Measurements from ENCODE around the gene GLYATL3. TPM values are rescaled to one million over a fixed set of nuclear protein-coding genes. Genes with fewer than 3 reads are reported as not detected.

GLYATL3 gene
- total RNA-seq, 1 donor from 2014 or later = not detected

DNA sequence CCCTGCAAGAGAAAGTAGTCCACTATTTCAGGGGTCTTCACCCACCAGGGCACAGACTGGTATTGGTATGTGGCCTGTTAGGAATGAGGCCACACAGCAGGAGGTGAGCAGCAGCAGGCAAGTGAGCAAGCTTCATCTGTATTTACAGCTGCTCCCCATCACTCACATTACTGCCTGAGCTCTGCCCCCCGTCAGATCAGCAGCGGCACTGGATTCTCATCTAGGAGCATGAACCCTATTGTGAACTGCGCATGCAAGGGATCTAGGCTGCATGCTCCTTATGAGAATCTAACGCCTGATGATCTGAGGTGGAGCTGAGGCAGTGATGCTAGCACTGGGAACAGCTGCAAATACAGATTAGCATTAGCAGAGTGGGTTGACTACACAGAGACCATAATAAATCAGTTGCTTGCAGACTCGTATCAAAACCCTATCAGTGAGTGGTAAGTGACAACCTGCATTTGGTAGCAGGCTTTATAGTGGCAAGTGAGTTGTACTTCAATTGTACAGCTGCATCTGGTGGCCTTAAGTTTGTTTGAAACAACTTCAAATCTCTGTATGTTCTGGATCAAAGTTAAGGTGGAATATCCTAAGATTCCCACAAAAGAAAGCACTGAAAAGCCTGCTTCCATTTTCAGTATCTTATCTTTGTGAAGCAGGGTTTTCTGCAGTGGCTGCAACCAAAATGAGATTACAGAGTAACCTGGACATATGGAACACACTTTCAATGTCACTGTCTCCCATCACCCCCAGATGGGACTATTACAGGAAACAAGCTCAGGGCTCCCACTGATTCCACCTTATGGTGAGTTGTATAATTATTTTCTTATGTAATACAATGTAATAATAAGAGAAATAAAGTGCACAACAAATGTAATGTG lies 63.5 kb downstream of the GLYATL3 start:
- no peak for ATAC-seq (ENCODE audit: low read depth)
- CTCF ChIA-PET = no interaction called here
- intact Hi-C loops (cut with micrococcal nuclease) = no loop called here
- Mint-ChIP-seq H3K9me3 (peaks cover 6% of the 10 kb centered on the region), H3K4me1 (no peaks in the 10 kb centered on the region), H3K27me3 (peaks cover 7% of the 10 kb centered on the region), H3K4me3 (no peak overlapping the region), H3K27ac (no peak overlapping the region), H3K36me3 (ENCODE audit: low read depth) (no peaks in the 10 kb centered on the region)
- DNase-seq = no peak
- TF ChIP-seq, protein P1, sequence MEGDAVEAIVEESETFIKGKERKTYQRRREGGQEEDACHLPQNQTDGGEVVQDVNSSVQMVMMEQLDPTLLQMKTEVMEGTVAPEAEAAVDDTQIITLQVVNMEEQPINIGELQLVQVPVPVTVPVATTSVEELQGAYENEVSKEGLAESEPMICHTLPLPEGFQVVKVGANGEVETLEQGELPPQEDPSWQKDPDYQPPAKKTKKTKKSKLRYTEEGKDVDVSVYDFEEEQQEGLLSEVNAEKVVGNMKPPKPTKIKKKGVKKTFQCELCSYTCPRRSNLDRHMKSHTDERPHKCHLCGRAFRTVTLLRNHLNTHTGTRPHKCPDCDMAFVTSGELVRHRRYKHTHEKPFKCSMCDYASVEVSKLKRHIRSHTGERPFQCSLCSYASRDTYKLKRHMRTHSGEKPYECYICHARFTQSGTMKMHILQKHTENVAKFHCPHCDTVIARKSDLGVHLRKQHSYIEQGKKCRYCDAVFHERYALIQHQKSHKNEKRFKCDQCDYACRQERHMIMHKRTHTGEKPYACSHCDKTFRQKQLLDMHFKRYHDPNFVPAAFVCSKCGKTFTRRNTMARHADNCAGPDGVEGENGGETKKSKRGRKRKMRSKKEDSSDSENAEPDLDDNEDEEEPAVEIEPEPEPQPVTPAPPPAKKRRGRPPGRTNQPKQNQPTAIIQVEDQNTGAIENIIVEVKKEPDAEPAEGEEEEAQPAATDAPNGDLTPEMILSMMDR (IDR thresholded peaks at IDR 0.05) = no peak
- POLR2A ChIA-PET = no interaction called here

DNA sequence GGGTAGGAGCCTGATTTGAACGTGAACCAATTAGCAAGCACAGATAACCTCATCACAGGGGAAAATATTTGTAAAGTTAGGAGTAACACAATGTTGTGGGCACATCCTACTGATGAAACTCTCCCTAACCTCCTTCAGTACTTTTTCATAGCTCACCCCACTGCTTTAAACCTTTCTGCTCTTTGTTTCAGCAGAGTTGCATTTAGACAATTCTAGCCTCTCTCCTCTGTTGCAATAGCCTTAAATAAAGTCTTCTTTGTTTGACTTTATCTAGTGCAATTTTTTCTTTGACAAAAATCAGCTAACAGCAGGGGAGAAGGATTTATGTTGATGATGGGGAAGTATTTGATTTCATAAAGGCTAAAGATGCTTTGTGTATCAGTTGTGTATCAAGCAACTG lies 64.8 kb downstream of the GLYATL3 start:
- H3K27ac Mint-ChIP-seq = no peak overlapping the region
- TF ChIP-seq, protein P1 (IDR thresholded peaks at IDR 0.05) = no peak
- no peak for DNase-seq
- H3K36me3 Mint-ChIP-seq (ENCODE audit: low read depth) = no peaks in the 10 kb centered on the region
- peaks cover 6% of the 10 kb centered on the region for H3K27me3 Mint-ChIP-seq
- intact Hi-C loops (cut with micrococcal nuclease) = no loop called here
- H3K4me3 Mint-ChIP-seq = no peak overlapping the region
- ATAC-seq (ENCODE audit: low read depth) = no peak
- POLR2A ChIA-PET = no interaction called here
- peaks cover 6% of the 10 kb centered on the region for H3K9me3 Mint-ChIP-seq
- no peaks in the 10 kb centered on the region for H3K4me1 Mint-ChIP-seq
- CTCF ChIA-PET = no interaction called here

DNA sequence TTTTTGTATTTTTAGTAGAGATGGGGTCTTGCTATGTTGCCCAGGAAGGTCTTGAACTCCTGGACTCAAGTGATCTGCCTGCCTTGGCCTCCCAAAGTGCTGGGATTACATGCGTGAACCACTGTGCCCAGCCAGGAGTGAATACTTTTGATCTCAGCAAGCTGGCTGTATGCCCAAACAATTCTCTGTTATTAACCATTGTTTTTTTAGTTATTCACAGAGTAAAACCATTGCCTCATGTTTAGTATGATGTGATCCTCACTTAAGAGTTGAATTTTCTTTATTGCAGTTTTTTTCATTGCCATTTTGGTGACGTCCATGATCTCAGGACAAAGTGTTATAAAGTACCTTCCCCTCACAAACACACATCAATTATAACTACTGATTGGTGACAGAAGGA lies 65.5 kb downstream of the GLYATL3 start:
- no peak for DNase-seq
- TF ChIP-seq, protein P1 (IDR thresholded peaks at IDR 0.05) = no peak
- intact Hi-C loops (cut with micrococcal nuclease) = no loop called here
- ChIA-PET CTCF (no interaction called here), POLR2A (no interaction called here)
- Mint-ChIP-seq H3K27ac (no peak overlapping the region), H3K36me3 (ENCODE audit: low read depth) (no peaks in the 10 kb centered on the region), H3K4me1 (no peaks in the 10 kb centered on the region), H3K27me3 (peaks cover 6% of the 10 kb centered on the region), H3K4me3 (no peak overlapping the region), H3K9me3 (peaks cover 6% of the 10 kb centered on the region)
- ATAC-seq (ENCODE audit: low read depth) = no peak

DNA sequence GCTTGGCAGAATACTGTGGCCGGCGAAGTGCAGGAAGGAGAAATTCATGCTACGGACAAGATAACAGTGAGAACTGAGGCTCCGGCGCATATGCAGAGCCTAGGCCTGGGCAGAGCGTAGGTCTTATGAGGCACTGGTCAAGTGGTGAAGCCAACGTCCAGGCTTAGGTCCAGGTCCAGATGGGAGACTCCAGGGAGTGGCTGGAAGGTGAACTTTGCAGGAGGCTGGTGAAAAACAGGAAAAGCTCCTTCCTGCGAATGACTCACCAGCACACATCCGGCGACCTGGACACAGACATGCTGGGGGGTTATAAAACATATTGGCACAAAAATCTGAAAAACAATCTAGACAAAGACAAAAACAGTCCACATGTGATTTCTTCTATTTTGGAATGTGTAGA lies 66.1 kb downstream of the GLYATL3 start:
- H3K27me3 Mint-ChIP-seq = peaks cover 5% of the 10 kb centered on the region
- peaks cover 6% of the 10 kb centered on the region for H3K9me3 Mint-ChIP-seq
- no peak overlapping the region for H3K27ac Mint-ChIP-seq
- ATAC-seq (ENCODE audit: low read depth) (no peak), DNase-seq (no peak)
- POLR2A ChIA-PET = no interaction called here
- CTCF ChIA-PET = no interaction called here
- TF ChIP-seq, protein P1 (IDR thresholded peaks at IDR 0.05) = no peak
- H3K4me3 Mint-ChIP-seq = no peak overlapping the region
- H3K36me3 Mint-ChIP-seq (ENCODE audit: low read depth) = no peaks in the 10 kb centered on the region
- intact Hi-C loops (cut with micrococcal nuclease) = no loop called here
- no peaks in the 10 kb centered on the region for H3K4me1 Mint-ChIP-seq

DNA sequence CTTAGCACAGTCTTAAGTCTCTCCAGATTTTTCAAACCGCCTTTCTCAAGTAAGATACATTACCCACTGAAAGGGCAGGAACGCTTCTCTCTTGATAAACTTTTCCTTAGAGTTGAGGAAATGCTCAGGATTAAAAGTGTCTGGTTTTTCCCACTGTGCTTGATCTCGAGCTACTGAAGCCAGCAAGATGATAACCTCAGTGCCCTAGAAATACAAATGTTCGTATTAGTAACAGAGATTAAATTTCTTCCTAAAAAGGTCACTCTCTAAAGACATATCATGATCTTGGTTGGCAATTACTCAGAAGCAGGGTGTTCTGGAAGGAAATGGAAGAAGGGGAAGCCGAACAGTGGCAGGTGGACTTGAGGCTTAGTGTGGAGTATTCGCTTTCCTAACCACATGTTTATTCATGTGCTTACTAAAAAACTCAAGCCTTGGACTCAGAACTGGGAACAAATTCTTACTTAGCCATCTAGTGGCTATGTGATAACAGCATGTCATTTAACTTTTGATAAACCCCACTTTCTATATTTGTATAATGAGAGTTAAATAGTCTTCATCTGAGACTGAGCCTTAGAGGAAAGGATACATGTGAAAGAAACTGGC lies 70.9 kb downstream of the GLYATL3 start:
- DNase-seq = no peak
- H3K4me1 Mint-ChIP-seq = no peaks in the 10 kb centered on the region
- TF ChIP-seq, protein P1 (IDR thresholded peaks at IDR 0.05) = no peak

More for the DNA sequence above, 70.9 kb downstream of the GLYATL3 start:
- CTCF ChIA-PET = no interaction called here
- POLR2A ChIA-PET = no interaction called here
- Mint-ChIP-seq H3K4me3 (no peak overlapping the region), H3K36me3 (ENCODE audit: low read depth) (no peaks in the 10 kb centered on the region), H3K27me3 (peaks cover 6% of the 10 kb centered on the region), H3K9me3 (no peaks in the 10 kb centered on the region), H3K27ac (no peak overlapping the region)
- intact Hi-C loops (cut with micrococcal nuclease) = no loop called here
- no peak for ATAC-seq (ENCODE audit: low read depth)

All from activated B cell treated with CpG ODN at 0.5 μM for 24 hours (primary cell).